ENCODE data around the gene EFNA5.
A peak's percentile ranks its signal among the peaks of the same experiment; 100 is the strongest.

EFNA5 gene

DNA sequence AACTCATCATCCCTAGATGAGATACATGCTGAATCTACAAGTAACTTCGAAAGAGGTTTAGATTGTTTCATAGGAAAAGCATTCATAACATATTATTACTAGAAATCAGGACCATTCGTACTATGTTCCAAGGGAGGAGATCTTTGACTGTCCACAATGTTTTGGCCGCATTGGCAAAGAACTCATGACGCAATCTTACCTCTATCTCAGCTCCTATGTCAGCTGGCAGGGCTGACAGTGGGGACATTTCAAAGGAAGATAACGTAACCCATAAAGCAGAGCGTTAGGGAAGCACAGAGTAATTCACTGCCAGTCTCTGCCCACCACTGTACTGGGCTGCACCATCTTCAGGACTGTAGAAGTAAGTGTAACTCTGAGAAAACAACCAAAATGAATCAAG, 69.7 kb downstream of the EFNA5 start:
- no peak for DNase-seq

DNA sequence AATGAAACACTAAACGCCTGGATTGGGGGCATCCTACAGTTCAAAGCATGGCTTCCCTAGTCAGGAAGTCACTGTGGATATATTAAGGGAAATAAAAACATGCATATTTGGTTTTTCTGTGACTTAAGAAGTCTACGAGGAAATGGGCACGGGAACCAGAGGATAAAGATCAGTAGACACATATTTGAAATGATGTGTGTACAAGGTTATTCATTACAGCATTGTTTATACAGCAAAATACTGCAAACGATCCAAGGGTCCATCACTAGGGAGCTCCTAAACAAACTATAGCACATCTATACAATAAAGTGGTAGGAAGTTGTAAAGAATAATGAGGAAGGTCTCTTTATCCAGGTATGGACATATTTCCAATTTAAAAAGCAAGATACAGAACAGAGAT, 71.8 kb downstream of the EFNA5 start:
- DNase-seq, result no peak

DNA sequence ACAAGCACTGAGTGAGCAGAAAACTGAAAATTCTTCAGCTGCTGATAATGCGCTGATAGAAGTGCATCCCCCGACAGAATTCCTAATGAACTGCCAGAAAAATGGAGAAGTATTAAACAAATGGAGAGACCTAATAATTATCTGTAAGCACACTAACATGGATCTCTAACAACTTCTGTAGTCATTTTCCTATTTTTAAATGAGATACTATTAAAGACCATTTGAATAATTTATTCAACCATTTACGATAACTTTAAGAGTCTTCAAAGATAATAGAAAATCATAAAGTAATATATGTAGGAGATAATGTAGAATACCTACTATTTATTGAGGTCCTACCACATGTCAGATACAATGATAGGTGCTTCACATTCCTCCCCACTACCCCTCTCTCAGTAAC, 72.9 kb downstream of the EFNA5 start:
- no peak for DNase-seq

DNA sequence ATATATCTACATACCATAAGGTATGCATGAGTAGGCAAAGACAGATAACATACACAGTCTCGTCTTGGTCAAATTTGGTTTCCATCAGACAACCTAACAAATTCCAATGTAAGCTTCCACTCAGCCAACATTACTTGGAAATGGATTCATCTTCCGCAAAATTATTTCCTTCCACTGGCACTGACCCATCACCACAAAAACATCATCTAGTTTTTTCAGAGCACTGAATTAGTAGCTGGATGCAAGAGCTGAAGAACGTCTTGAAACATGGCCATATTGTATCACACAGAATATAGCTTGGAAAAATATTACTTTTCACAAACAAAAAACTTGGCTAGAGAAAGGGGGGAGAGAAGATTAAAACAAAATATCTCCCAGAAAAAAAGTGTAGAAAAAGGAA, 73.5 kb downstream of the EFNA5 start:
- no peak for DNase-seq

DNA sequence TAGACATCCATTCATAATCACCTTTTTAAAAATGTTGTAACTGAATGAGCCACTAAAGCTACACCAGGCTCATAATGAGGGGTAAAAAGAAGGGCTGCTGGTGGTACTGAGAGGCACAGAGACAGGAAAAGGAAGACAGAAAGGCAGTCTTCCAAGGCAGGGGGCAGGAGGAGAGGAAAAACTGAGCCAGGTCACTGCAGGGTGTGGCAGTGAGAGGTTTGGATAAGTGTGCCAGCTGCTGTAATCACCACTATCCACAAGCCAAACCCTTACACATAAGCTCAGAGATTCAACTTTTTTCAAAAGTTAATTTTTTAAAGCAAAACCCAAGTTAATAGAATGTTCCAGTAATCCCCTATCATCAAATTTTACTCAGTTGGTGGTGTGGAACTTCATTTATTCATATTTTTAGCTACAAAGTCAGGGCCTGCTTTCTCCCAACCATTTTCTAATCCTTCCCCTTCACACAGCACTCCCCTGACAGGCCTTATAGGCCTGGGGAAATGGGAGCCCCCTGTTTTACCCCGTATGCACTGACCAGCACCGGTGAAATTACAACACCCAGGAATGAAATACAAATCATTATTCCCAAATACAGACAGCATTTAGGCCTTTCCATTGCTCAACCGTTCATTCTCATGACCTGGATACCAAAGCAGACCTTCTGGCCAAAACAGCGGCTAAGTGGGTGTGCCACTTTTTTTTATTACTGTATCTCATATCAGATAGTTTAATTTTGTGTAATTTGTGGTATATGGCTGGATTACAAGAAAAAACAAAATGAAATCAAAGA, 76.3 kb downstream of the EFNA5 start:
- no peak for DNase-seq

DNA sequence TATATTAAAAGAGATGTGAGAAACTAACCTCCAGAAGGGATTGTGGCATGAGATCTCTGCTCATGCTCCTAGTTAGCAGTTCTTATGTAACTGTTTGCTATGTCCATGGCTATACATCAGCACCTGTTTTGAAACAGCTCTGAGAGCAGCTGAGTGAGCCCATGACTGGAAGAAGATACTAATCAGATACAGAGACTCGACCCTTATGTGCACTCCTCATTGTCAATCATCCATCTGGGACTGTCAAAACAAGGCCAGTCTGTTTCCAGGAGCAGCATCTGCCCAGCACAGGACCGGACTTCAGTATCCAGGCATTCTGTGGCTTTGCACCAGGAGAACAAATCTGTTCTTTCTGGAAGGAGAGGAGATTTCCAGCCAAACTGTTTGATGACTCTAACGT, 77.7 kb downstream of the EFNA5 start:
- DNase-seq, result no peak

DNA sequence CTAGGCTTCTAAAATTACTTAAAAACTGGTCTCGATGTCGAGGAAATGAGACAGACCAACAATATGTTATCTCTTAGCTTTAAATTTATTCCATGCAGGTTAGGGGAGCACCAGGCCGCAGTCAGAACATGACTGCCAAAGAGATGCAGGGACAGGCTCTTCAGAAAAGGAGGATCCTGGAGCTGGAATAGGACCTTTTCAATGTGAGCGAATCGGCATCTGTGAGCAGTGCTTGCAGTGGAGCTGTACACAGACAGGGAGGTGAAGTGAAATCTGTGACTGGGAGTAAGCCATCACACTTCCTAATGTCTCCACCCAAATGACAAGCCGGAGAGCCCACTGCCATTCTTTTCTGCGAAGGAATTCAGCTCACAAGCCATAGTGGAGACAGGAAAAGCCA, 78.2 kb downstream of the EFNA5 start:
- no peak for DNase-seq

DNA sequence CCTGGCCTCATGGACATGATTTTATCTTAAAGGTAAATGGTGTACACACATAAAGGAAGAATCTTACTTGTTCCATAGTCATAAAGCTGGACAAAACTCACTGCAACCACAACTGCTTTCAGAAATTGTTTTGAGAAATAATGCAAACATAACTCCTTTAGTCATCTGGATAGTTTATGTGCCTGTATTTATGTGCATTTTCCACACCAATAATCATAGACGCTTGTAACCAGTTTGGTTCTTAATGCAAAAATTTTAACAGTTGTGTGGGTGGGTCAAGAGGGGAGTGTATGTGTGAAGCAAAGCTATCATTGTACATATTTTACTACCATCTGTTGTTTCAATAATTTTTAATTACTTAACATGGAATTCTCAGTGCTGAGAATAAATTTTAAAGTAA, 80.1 kb downstream of the EFNA5 start:
- DNase-seq, result no peak

DNA sequence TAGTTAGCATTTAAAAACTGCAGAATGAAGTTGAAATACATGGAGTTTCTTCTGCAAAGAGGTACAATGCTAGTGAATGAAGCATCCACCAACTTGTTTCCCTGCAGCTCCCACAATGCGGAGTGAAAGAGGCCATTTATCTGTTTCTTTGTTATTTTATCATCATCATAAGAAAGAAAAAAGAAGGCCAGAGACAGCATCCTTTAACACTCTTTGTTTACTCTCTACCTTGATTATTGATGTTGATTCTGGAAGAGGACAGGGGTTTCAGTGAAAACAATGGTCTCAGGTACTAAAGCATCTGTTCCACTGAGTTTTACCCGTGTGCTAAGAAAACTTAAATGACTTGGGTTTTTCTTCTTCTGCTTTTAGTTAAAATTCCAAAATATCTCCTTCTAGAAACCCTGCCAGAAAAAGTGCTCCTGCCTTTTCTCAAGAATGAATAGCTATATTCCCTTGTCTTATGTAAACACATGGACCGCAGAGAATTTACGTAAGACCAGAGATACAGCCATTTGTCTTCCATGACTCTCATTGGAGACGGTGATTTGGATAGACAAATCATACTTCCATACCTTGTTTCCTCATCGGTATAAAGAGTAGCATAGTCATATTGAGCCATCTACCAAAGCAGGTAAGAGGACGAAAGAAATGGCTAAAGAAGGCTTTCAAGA, 81.1 kb downstream of the EFNA5 start:
- no peak for DNase-seq

DNA sequence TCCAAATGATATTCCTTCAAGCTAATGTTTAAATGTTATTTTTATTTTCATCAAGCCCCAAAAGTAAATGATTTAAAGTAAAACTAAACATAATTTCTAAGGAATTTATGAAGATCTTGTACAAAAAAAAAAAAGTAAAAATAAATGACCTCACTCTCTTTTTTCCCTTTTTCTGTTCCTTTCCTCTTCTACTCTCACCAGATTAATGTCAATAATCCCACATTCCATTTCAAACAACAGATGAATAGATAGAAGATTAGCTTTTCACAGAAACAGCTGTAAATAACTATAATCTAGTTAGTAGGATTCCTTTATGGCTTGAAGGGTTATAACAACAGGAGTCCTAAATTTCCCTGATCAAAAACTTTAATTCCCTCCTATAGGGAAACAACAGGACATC, 88.1 kb downstream of the EFNA5 start:
- DNase-seq, result no peak

DNA sequence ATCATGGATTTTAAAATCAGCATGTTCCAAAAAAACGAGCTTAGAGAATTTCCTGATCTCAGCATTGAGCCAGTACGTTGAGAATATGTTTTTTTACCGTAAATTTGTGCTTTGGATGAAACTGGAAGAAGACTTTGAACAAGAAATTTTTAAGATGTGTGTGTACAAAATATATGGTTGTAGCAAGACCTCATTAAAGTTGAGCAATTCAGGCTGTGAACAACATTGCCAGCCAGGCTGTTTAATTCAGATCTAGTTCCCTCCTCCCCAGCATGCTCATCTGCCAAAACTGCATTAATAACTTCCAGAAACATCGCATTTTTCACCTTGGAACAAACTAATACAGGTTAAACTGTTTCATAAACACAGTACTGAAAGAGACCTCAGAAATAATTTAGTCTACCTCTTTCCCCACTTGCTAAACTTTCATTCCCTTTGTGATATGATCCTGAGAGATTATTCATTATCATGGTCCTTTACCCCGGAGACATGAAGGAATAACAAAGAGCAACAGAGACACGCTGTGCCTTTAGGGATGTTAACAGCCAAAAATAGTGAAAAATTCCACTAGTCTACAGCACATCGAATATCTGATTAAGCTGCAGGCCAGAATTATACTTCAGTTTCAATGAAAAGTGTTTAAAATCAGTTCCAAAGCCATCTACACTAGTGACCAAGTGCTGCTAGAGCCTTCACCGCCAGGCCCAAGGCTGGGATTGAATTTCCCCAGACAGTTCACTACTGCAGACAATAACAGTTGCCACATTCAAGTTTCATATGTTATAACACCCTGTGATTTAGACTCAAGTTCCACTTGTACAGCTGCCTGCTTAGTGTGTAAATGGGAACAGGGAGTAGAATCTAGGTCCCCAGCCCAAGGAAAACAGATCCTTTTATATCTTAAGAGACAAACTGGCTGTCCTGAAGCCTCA, 89.6 kb downstream of the EFNA5 start:
- DNase-seq, result no peak

DNA sequence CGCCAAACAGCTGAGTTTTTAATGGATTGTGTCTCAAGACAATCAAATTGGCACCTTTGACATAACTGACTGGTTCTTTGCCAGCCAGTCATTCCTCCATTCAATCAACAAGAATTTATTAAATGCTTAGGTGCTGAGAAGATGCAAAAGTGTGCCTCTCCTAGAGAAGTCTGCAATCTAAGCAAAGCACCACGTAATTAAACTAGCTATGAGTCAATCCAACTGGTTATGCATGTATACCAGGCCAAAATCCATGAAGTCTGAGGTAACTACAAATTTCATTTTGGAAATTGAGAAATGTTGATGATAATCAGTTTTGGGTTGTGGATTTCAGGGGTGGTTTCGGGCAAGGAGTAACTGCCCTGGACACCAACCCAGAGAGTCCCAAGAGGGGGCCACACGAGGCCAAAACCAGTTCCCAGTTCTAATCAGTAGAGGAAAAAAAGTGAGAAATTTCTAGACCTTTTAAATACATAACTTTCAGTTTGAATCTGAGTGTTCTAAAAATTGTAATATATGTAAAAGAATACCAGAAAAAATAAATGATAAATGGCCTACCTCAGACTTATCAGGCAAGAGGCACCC, 92.6 kb downstream of the EFNA5 start:
- no peak for DNase-seq

DNA sequence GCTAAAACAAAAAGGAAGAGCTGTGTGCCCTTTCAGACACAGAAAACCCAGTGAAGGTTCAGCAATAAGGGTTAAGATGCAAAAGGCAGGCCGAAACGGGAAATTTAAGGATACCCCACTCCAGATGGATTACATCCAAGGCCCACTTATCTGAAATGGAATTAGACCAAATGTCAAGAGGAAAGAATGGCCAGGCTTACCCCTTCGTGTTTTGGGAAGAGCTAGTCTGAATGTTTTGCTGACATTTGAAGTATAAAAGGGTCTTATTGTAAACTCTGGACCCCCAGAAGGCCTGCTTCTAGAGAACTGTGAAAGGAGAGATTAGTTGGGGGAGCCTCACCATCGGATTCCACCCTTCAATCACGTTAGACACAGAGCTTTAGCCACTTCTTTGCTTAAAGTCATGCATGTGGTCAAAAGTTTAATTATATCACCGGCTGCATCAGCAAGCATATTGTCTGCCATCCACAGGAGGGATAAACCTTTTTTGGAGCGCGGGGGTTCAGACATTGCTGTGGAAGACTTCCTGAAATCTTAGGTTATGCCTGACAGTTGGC, 93.3 kb downstream of the EFNA5 start:
- no peak for DNase-seq

DNA sequence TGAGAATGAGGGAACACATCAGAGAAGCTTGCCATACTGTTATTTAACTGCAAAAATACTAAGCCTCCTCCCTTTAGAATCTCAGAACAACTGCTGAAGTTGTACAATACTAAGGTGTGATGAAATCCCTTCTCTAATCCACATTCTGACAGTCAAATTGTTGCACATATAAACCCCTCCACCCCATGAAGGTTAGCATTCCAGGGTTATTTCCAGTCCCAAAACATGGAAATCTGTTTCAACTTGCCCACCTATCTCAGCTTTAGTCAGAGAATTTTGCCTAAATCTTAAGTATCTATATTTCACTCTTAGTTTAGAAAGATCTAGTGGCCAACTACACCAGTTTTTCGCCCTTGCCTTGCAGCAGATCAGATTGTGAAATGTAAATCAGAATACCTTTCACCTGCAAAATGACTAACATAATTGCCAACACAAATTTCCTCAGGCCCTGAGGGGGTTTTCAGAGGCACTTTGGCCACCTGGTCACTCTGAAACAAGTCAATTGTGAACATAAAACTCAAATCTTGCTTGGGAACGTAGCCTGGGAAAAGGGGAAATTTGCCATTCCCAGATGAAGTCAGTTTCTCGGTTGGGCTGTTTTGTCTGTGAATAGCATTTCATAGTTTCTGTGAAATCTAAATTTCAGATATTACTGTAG, 93.9 kb downstream of the EFNA5 start:
- DNase-seq, result no peak

DNA sequence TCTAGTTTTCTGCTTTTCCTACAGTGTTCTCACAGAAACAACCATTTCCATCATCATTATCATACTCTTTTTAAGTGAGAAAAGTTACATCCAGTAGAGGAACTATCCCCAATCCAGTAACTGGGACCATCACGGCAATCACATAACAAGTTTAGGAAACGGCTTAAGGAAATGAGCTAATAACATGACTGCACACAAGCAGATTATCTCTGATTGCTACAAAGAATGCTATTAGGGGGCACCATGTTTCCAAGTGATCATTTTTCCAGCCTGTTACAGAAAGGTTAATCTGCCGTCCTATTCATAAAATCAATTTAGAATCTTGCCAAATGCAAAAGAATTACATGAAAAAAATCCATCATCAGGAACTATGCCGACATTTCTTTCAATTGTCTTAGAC, 94.6 kb downstream of the EFNA5 start:
- no peak for DNase-seq

DNA sequence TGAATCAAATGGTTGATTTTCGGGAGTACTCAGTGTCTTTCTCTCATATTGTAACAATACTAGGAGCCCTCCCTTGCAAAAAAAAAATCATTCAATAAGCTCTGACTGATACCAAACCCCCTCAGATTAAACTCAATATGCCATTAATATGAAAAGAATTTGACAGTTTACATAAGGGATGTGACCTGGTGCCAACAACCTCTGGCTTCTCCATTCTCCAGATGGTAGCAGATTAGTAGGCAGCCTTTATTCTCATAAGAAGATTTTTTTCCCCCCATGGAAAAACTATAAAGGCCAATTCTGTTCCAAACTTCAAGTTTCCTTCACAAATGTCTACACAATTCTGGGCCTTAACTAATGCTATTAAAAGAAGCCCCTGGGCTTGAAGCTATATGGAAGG, 96.5 kb downstream of the EFNA5 start:
- DNase-seq, result no peak

DNA sequence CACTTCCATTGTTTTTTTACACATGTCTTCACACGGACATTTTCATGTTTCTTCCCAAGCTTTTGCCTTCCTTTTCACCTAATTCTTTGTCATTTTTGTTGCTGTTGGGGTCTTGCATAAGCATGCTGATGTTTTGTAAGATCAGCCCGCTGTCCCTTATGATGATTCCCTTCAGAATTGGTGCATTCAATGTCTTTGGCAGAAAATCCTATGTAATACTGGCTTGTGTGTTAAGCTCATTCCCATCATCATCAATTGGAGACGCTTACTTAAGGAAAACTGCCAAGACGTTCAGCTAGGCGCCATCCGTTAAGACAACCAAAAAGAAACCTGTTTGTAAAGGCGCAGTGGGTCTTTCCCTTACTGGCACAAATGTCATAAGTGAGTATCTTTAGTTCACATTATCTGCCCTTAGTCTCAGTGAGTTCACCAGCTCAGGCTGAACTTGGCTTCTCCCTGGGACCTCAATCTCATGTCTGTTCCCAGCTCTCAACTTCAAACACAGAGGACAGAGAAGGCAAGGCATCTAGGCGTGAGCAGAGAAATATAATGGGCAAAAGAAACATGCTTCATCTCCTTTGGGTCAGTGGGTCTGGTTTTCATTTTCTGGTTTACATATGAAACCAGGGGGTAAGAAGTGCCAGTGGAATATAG, 97.9 kb downstream of the EFNA5 start:
- DNase-seq, result no peak

DNA sequence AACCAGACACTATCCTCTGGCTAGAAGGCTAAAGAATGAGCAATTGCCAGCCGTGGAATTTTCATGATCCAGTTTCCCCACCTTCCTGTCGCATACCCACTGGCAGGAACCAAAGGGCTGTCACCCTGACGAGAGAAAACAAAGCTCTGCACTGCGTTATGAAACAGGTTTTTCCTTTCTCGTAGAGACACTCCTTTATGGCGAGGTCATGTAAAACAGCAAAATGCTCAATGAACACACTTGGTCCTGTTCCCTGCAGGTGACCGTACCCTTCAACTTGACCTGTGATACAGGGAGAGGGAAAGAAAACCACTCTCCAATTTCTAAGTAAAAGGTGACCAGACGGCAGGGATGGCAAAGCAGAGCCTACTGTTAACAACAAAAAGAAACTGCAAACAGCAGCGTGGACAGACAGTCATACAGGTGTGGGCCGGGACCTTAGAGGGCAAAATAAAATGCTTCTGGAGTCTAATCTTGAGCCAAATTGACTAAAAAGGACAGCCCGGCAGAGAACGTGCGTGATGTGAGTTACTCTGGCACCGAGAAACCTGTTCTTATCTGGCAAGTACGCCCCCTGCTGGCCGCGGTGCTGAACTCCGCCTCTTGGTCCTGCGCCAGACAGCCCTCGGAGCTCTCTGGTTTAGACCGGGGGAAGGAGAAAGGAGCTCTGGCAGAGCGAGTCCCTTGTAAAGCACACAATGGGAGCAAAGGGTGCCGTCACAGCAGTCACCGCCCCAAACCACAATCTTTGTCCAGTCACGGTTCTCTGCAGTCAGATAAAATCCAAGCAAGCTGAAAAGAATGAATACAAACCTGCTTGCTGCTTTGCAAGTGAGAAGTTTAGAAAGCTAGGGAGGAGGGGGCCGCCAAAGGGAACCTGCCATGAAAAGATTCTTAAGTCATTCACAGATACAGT, 98.9 kb downstream of the EFNA5 start:
- DNase-seq, result peak; percentile 73 to 76

DNA sequence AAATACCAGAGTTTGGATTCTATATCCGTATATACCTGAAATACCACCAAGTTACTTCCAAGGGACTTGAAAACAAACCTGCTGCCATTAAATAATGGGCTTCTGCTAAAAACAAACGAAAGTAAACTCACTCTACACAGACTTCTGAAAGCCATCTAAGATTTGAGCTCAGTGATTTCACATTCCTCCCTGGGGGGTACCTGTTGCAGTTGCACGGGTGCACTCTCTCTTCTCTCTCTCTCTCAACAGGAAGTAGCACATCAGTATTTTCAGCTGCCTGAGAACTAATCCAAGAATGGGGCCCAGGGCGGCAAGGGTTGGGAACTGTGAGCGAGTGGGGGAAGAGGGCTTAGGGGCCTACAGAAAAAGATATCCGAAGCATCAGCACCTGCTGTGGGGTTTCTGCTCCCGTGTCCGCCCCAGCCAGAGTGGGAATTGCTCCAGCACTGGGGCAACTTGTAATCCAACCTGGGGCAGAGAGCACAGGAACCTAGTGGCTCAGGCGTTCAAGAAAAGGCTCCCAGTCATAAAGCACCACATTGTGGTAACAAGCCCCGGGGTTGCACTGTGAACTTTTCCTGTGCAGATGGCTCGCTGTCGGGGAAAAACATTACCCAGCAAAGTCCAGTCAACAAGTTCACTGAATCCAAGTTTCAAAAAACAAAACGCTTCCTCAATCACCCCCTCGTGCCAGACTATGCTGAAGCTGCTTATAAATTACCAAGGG, 99.8 kb downstream of the EFNA5 start:
- peak in 1 of 2 donors; percentile 2 for DNase-seq

DNA sequence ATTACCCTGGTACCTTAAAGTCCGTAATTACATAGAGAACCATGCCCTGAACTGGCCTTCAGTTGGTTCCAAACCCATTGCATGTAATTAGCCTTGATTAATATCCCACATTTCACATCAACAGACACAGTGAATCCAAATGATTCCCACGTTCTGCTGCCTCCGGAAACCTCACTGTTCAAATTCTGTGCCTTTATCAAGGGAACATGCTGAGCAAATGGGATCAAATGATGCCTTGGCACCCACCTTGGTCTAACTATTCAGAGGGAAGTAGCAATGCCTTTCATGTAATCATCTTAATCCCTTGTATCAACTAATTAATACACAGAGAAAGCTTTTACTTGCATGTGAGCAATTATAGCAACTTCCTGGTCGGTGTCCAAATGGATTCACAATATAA, 100.6 kb downstream of the EFNA5 start:
- no peak for DNase-seq
